ENCODE results near the gene SLC7A5.

DNA sequence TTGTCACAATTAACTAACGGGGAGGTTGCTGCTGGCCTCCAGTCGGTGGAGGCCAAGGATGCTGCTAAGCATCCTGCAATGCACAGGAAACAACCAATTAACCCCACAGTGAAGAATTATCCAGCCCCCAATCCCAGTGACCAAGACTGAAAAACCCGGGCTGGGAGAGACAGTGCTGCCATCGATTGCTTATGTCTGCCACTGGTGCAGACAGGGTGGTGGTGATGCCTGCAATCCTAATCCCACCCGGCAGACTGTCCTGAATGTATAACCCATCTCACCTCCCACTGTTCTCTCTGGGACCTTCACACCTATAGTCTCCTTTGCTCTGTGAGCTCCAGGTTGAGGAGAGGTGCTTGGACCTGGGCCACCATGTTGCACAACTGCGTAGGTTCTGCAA is 61.2 kb downstream of the SLC7A5 start:
- TF ChIP-seq, protein P1, sequence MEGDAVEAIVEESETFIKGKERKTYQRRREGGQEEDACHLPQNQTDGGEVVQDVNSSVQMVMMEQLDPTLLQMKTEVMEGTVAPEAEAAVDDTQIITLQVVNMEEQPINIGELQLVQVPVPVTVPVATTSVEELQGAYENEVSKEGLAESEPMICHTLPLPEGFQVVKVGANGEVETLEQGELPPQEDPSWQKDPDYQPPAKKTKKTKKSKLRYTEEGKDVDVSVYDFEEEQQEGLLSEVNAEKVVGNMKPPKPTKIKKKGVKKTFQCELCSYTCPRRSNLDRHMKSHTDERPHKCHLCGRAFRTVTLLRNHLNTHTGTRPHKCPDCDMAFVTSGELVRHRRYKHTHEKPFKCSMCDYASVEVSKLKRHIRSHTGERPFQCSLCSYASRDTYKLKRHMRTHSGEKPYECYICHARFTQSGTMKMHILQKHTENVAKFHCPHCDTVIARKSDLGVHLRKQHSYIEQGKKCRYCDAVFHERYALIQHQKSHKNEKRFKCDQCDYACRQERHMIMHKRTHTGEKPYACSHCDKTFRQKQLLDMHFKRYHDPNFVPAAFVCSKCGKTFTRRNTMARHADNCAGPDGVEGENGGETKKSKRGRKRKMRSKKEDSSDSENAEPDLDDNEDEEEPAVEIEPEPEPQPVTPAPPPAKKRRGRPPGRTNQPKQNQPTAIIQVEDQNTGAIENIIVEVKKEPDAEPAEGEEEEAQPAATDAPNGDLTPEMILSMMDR (IDR thresholded peaks at IDR 0.05; ENCODE audit: low read length): no peak
- TF ChIP-seq EZH2 (optimal IDR thresholded peaks at IDR 0.05; ENCODE audit: low read depth, low read length): no peak

All from MM.1S (cell line).